Right kidney (tissue), 1 donor: ENCODE measurements around the gene VEGFC.

Experiments used
- DNase-seq: peaks from one replicate; pipeline ENCODE4 v3.0.0-alpha.2; 2016

The VEGFC gene

GRCh38 chr4:176690716-176691115 lies 102.0 kb downstream of the VEGFC start:
- DNase-seq: no peak

- no peak for DNase-seq
Observed at GRCh38 chr4:176680668-176681180, 112.0 kb downstream of the VEGFC start.

GRCh38 chr4:176676901-176677300 lies 115.8 kb downstream of the VEGFC start:
- no peak for DNase-seq

GRCh38 chr4:176675810-176676209 lies 116.9 kb downstream of the VEGFC start:
- DNase-seq: no peak

GRCh38 chr4:176671532-176671931 lies 121.2 kb downstream of the VEGFC start:
- DNase-seq: no peak

GRCh38 chr4:176668324-176668723 lies 124.4 kb downstream of the VEGFC start:
- no peak for DNase-seq

GRCh38 chr4:176664964-176665363 lies 127.8 kb downstream of the VEGFC start:
- no peak for DNase-seq

GRCh38 chr4:176660561-176660960 lies 132.2 kb downstream of the VEGFC start:
- no peak for DNase-seq

- DNase-seq: no peak
Observed at GRCh38 chr4:176656108-176656507, 136.6 kb downstream of the VEGFC start.

- no peak for DNase-seq
Observed at GRCh38 chr4:176654565-176655216, 138.0 kb downstream of the VEGFC start.

GRCh38 chr4:176653401-176654220 lies 139.1 kb downstream of the VEGFC start:
- DNase-seq: no peak

GRCh38 chr4:176646311-176646710 lies 146.4 kb downstream of the VEGFC start:
- DNase-seq: no peak

GRCh38 chr4:176645246-176645960 lies 147.3 kb downstream of the VEGFC start:
- no peak for DNase-seq

- no peak for DNase-seq
Observed at GRCh38 chr4:176642472-176642871, 150.2 kb downstream of the VEGFC start.

- no peak for DNase-seq
Observed at GRCh38 chr4:176641237-176641636, 151.5 kb downstream of the VEGFC start.

GRCh38 chr4:176638992-176639391 lies 153.7 kb downstream of the VEGFC start:
- no peak for DNase-seq

GRCh38 chr4:176636292-176636691 lies 156.4 kb downstream of the VEGFC start:
- no peak for DNase-seq

GRCh38 chr4:176635372-176636261 lies 157.1 kb downstream of the VEGFC start:
- DNase-seq: no peak
